CD14-positive monocyte (primary cell): Measurements from ENCODE around the gene EPHX1. TPM values are rescaled to one million over a fixed set of nuclear protein-coding genes. Genes with fewer than 3 reads are reported as not detected.
"Not testable (repeated sequence)": the region's sequence is repeated elsewhere in the genome, so short reads cannot be mapped to it uniquely, and the experiment has no call there.

Experiments used
- DNase-seq, 3 donors: peaks; one replicate each; pipeline ENCODE4 v3.0.0-alpha.2; 2011 to 2022
- H2AFZ ChIP-seq: 2 replicates; pipeline ENCODE4 v1.6.0; 2012; ENCODE audit warnings: mild to moderate bottlenecking, low read depth, low read length, inconsistent platforms; ENCODE audit not compliant: insufficient read depth, poor library complexity, severe bottlenecking
- H3K27ac ChIP-seq, 2 donors: 1 replicate in 1 of 2; 2 replicates in 1 of 2; pipeline ENCODE4 v1.5.1; 2012 to 2013; ENCODE audit warnings: low read length in 2 of 2, control low read depth in 1 of 2, inconsistent platforms in 1 of 2, low read depth in 1 of 2, mild to moderate bottlenecking in 1 of 2
- H3K27me3 ChIP-seq, 2 donors: one replicate each; pipeline versions ENCODE4 v1.6.0 to v1.6.1; 2011 to 2013; ENCODE audit warnings: low read length in 2 of 2; ENCODE audit not compliant: control insufficient read depth in 2 of 2, insufficient read depth in 2 of 2
- H3K36me3 ChIP-seq, 2 donors: replicated peaks in 1 of 2; 1 replicate in 1 of 2; 2 replicates in 1 of 2; pipeline versions ENCODE4 v1.5.1 to v1.6.1; 2012 to 2013; ENCODE audit warnings: low read length in 2 of 2, control low read depth in 1 of 2, inconsistent platforms in 1 of 2, mild to moderate bottlenecking in 1 of 2; ENCODE audit not compliant: insufficient read depth in 2 of 2, control insufficient read depth in 1 of 2
- H3K4me1 ChIP-seq, 2 donors: 1 replicate in 1 of 2; 2 replicates in 1 of 2; pipeline versions ENCODE4 v1.5.1 to v1.6.1; 2012 to 2013; ENCODE audit warnings: low read length in 2 of 2, control low read depth in 1 of 2, inconsistent platforms in 1 of 2, mild to moderate bottlenecking in 1 of 2, moderate library complexity in 1 of 2; ENCODE audit not compliant: insufficient read depth in 2 of 2, control insufficient read depth in 1 of 2
- H3K4me2 ChIP-seq: replicated peaks from 2 replicates; pipeline ENCODE3; 2012; ENCODE audit warnings: low read length, moderate library complexity, mild to moderate bottlenecking; ENCODE audit not compliant: poor library complexity, severe bottlenecking; ENCODE audit errors: extremely low read depth
- H3K4me3 ChIP-seq, 3 experiments: fragments of 200-600 bp in 1 of 3; sonication (generic) in 1 of 3; replicated peaks in 1 of 3; 1 replicate in 2 of 3; 2 replicates in 1 of 3; pipeline ENCODE4 v1.5.1; 2011 to 2013; ENCODE audit warnings: low read length in 3 of 3, mild to moderate bottlenecking in 3 of 3, control low read depth in 2 of 3, low read depth in 2 of 3, inconsistent platforms in 1 of 3, moderate library complexity in 1 of 3
- H3K79me2 ChIP-seq: 2 replicates; pipeline ENCODE4 v1.6.0; 2012; ENCODE audit warnings: mild to moderate bottlenecking, control low read depth, inconsistent platforms, low read length, moderate library complexity; ENCODE audit not compliant: insufficient read depth
- H3K9ac ChIP-seq: 2 replicates; pipeline ENCODE4 v1.6.0; 2017; ENCODE audit warnings: low read length, mild to moderate bottlenecking; ENCODE audit not compliant: insufficient read depth, poor library complexity, severe bottlenecking
- H3K9me3 ChIP-seq, 2 donors: replicated peaks in 1 of 2; 1 replicate in 1 of 2; 2 replicates in 1 of 2; pipeline versions ENCODE4 v1.5.1 to v1.6.1; 2012 to 2013; ENCODE audit warnings: low read length in 2 of 2, control low read depth in 1 of 2; ENCODE audit not compliant: control insufficient read depth in 1 of 2, insufficient read depth in 1 of 2
- H4K20me1 ChIP-seq: 2 replicates; pipeline ENCODE4 v1.6.0; 2012; ENCODE audit warnings: mild to moderate bottlenecking, low read length, control low read depth, moderate library complexity; ENCODE audit not compliant: insufficient read depth
- H3K27ac Mint-ChIP-seq, 7 donors: one replicate each; pipeline ENCODE4 v1.8.0; 2020; ENCODE audit warnings: mild to moderate bottlenecking in 7 of 7, mixed read lengths in 7 of 7, moderate library complexity in 6 of 7, inconsistent platforms in 2 of 7
- H3K27me3 Mint-ChIP-seq, 3 donors: one replicate each; pipeline ENCODE4 v1.8.0; 2021 to 2022; ENCODE audit warnings: low read depth in 3 of 3, mild to moderate bottlenecking in 3 of 3, mixed read lengths in 3 of 3, moderate library complexity in 3 of 3, inconsistent platforms in 1 of 3
- H3K36me3 Mint-ChIP-seq, 2 donors: one replicate each; pipeline ENCODE4 v1.8.0; 2020; ENCODE audit warnings: mixed read lengths in 2 of 2, inconsistent platforms in 1 of 2, mild to moderate bottlenecking in 1 of 2
- H3K4me1 Mint-ChIP-seq: one replicate; pipeline ENCODE4 v1.8.0; 2020; ENCODE audit warnings: mild to moderate bottlenecking, mixed read lengths
- H3K4me3 Mint-ChIP-seq, 2 donors: one replicate each; pipeline ENCODE4 v1.8.0; 2020; ENCODE audit warnings: mild to moderate bottlenecking in 2 of 2, mixed read lengths in 2 of 2, moderate library complexity in 1 of 2
- H3K9me3 Mint-ChIP-seq, 7 donors: one replicate each; pipeline ENCODE4 v1.8.0; 2020 to 2022; ENCODE audit warnings: mixed read lengths in 7 of 7, mild to moderate bottlenecking in 6 of 7, moderate library complexity in 6 of 7, inconsistent platforms in 2 of 7
- CTCF ChIP-seq: fragments of 200-600 bp; IDR thresholded peaks from one replicate; pipeline ENCODE4 v1.8.0; 2022; ENCODE audit warnings: antibody characterized with exemption, mild to moderate bottlenecking
- WGBS: methylation state at CpG from one replicate; pipeline ENCODE4 v1.1.5; 2013; ENCODE audit warnings: missing lambda C conversion rate; ENCODE audit not compliant: insufficient coverage; 5-methylcytosine and 5-hydroxymethylcytosine counted together
- intact Hi-C, 2 donors: fragments of 100-400 bp; cut with micrococcal nuclease; formaldehyde crosslinking; loops; one replicate each; pipeline versions ENCODE4 v1.15.0 to v1.15.1; 2023
- polyA minus RNA-seq: library from RNA; depleted of rRNA, polyadenylated mRNA; stranded (reverse); fragments of >200 nt; gene quantifications from 2 replicates; pipeline ENCODE4 v1.2.3, GENCODE V29; 2012
- polyA plus RNA-seq, 3 donors: library from polyadenylated mRNA; depleted of rRNA in 1 of 3; unstranded in 2 of 3; stranded (reverse) in 1 of 3; fragments of 300-500 nt in 2 of 3; fragments of >200 nt in 1 of 3; fragmentation: Illumina TruSeq in 2 of 3; gene quantifications; 1 replicate in 2 of 3; 2 replicates in 1 of 3; pipeline ENCODE4 v1.2.3, GENCODE V29; 2012 to 2021
- total RNA-seq, 12 experiments: library from RNA in 1 of 12; stranded (reverse) in 1 of 12; fragments of 120-200 nt in 1 of 12; gene quantifications; one replicate each; pipeline ENCODE4 v1.2.4 and lab custom pipeline; 2013 to 2026; ENCODE audit warnings: mixed read lengths in 6 of 12, inconsistent platforms in 1 of 12

The EPHX1 gene
- 11.3 TPM for total RNA-seq (2013)
- polyA plus RNA-seq (10 to 100 TPM in 1 of 3 donors, 1 to 10 TPM in 2; 4.6 to 23.8 (median 7.4) TPM), polyA minus RNA-seq (6.8 and 10.5 TPM in 2 replicates), total RNA-seq (lab: John Stamatoyannopoulos, UW) (3.2 to 6.0 (median 4.4) reads per million in 11 experiments)

DNA sequence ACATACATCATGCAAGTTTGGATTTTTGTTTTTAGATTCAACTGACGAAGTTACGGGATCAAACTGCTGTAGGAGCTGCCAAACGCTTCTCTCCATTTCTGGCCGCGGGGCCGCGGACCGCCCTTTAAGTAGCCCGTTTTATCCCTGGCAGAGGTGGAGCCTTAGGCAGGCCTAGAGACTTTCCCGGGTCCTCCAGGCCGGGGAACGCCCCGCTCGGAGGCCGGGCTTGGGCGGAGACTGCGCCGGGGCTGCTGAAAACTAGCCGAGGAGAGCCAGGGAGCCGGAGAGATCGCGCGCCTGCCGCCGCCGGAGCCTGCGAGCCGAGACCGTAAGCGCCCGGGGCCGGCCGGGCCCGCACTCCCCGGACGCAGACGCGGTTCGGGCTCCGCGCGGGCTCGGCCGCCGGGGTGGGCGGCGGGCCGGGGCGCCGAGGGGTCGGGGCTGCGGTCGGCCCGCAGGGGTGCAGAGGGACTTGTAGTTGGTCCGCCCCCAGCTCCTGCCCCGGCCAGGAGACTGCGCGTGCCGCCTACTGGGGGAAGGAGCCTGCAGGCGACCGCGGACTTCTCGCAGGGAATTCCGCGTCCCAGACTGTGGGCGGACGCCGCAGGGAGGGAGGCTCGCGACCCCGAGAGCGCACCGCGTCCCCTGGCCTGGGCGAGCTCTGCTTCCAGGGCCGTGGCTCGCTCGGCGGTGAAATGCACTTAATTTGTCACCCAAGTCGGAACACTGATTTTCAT lies at the start of gene EPHX1:
Gene EPHX1 (plus strand): TSS at position 283 of the 737 bp plus-strand sequence. CDS start 18,606 bp downstream, outside the sequence.
- no peaks in the 10 kb centered on the region for H3K9me3 Mint-ChIP-seq
- H3K4me3 Mint-ChIP-seq, result peak within 1 kb of the TSS; percentile 92 to 93
- Histone ChIP-seq H3K9me3 (no peaks in the 10 kb centered on the region), H2AFZ (peak within 1 kb of the TSS; percentile 74), H4K20me1 (no peaks in the 10 kb centered on the region), H3K4me3 (peak within 1 kb of the TSS; percentile 49 to 74 (median 56)), H3K27me3 (peaks cover 0 to 3% of the 10 kb centered on the region in 2 donors), H3K4me2 (peak within 1 kb of the TSS; percentile 82), H3K4me1 (peaks cover 36 to 50% of the 10 kb centered on the region in 2 donors), H3K9ac (peak within 1 kb of the TSS; percentile 58), H3K79me2 (peaks cover 5% of the 10 kb centered on the region), H3K36me3 (no peaks in the 10 kb centered on the region), H3K27ac (peak within 1 kb of the TSS in 1 of 2 donors; percentile 19)
- H3K4me1 Mint-ChIP-seq, result peaks cover 54% of the 10 kb centered on the region
- TF ChIP-seq CTCF, result no peak
- peaks cover 12 to 14% (median 13%) of the 10 kb centered on the region in 3 donors for H3K27me3 Mint-ChIP-seq
- WGBS, result under 1% methylated on average over 80 of the region's 80 CpGs
- peak within 1 kb of the TSS; percentile 15 to 71 (median 32) for H3K27ac Mint-ChIP-seq
- intact Hi-C loops, result no loop called here
- DNase-seq, result peak; percentile 36 to 47 (median 46)
- no peaks in the 10 kb centered on the region for H3K36me3 Mint-ChIP-seq

DNA sequence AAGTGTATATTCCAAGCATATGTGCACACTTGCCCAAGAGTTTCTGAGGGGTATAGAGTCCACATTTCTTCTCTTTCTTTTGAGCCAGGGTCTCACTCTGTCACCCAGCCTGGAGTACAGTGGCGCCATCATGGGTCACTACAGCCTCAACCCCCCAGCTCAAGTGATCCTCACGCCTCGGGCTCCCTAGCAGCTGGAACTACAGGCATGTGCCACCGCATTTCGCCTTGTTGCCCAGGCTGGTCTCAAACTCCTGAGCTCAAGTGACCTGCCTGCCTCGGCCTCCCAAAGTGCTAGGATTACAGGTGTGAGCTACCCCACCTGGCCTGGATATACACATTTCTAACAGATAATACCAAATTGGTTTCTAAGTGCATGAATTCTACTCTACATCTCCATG lies 49.4 kb upstream of the EPHX1 start:
- Mint-ChIP-seq H3K27ac (no peak overlapping the region), H3K9me3 (no peaks in the 10 kb centered on the region), H3K27me3 (peaks cover 0 to 5% (median 0%) of the 10 kb centered on the region in 3 donors), H3K4me1 (peaks cover 22% of the 10 kb centered on the region), H3K4me3 (no peak overlapping the region), H3K36me3 (no peaks in the 10 kb centered on the region)
- intact Hi-C loops, result no loop called here
- Histone ChIP-seq H3K36me3 (no peaks in the 10 kb centered on the region), H3K4me3 (no peak overlapping the region), H2AFZ (no peak overlapping the region), H4K20me1 (no peaks in the 10 kb centered on the region), H3K4me1 (peaks cover 6 to 23% of the 10 kb centered on the region in 2 donors), H3K79me2 (no peaks in the 10 kb centered on the region), H3K27ac (no peak overlapping the region), H3K9ac (no peak overlapping the region), H3K27me3 (no peaks in the 10 kb centered on the region), H3K4me2 (no peak overlapping the region), H3K9me3 (no peaks in the 10 kb centered on the region)
- WGBS, result 100% methylated on average over 5 of the region's 6 CpGs
- TF ChIP-seq CTCF, result no peak
- DNase-seq, result no peak

- H3K4me3 Mint-ChIP-seq, intact Hi-C loops, H3K4me3 ChIP-seq, H3K27ac ChIP-seq, DNase-seq, H3K9ac ChIP-seq, H3K36me3 Mint-ChIP-seq, H3K27me3 ChIP-seq, H3K9me3 ChIP-seq, H3K4me2 ChIP-seq, H3K9me3 Mint-ChIP-seq, H3K27ac Mint-ChIP-seq, H2AFZ ChIP-seq, H4K20me1 ChIP-seq, H3K27me3 Mint-ChIP-seq, H3K79me2 ChIP-seq, H3K36me3 ChIP-seq: not testable (repeated sequence)
- peaks cover 14% of the 10 kb centered on the region for H3K4me1 Mint-ChIP-seq
- 97% methylated on average over 3 of the region's 6 CpGs for WGBS
- H3K4me1 ChIP-seq, result peaks cover 6 to 14% of the 10 kb centered on the region in 2 donors
Observed at GRCh38 chr1:225761395-225761794, 48.5 kb upstream of the EPHX1 start.
